Neural cell (in vitro differentiated cells): ENCODE data around the gene SAV1.

Source experiments
- CTCF ChIP-seq: fragments of 450-650 bp; IDR thresholded peaks from 2 replicates; pipeline ENCODE4 v1.5.1; 2014; ENCODE audit warnings: antibody characterized with exemption, mild to moderate bottlenecking, moderate library complexity; ENCODE audit not compliant: poor library complexity, severe bottlenecking
- EP300 ChIP-seq: fragments of 450-650 bp; conservative IDR thresholded peaks from 2 replicates; pipeline ENCODE4 v1.6.1; 2014; ENCODE audit warnings: antibody characterized with exemption, mild to moderate bottlenecking, moderate library complexity; ENCODE audit not compliant: poor library complexity, severe bottlenecking
- EZH2 ChIP-seq: fragments of 200-600, 300-800 bp; shearing (Covaris generic), sonication (generic); IDR thresholded peaks from 2 replicates; pipeline ENCODE4 v1.6.1; 2014; ENCODE audit warnings: antibody characterized with exemption, low read length, borderline replicate concordance, mild to moderate bottlenecking; ENCODE audit not compliant: insufficient read depth, poor library complexity, severe bottlenecking
- MXI1 ChIP-seq: fragments of 450-650 bp; conservative IDR thresholded peaks from 2 replicates; pipeline ENCODE4 v1.6.1; 2014; ENCODE audit warnings: antibody characterized with exemption, mild to moderate bottlenecking; ENCODE audit not compliant: poor library complexity, severe bottlenecking
- POLR2AphosphoS5 ChIP-seq: IDR thresholded peaks from 2 replicates; pipeline ENCODE4 v1.6.1; 2012
- RAD21 ChIP-seq: fragments of 450-650 bp; conservative IDR thresholded peaks from 2 replicates; pipeline ENCODE4 v1.6.1; 2014; ENCODE audit warnings: antibody characterized with exemption, mild to moderate bottlenecking, moderate library complexity
- REST ChIP-seq: IDR thresholded peaks from 2 replicates; pipeline ENCODE4 v1.6.1; 2012; ENCODE audit warnings: borderline replicate concordance
- SMC3 ChIP-seq: fragments of 450-650 bp; conservative IDR thresholded peaks from 2 replicates; pipeline ENCODE4 v1.6.1; 2014; ENCODE audit warnings: antibody characterized with exemption, mild to moderate bottlenecking, moderate library complexity; ENCODE audit not compliant: poor library complexity

- TF ChIP-seq EZH2: no peak
- no peak for TF ChIP-seq CTCF
- TF ChIP-seq RAD21: no peak
- no peak for TF ChIP-seq SMC3
- TF ChIP-seq POLR2AphosphoS5: no peak
- TF ChIP-seq REST: no peak
- TF ChIP-seq EP300: no peak
- no peak for TF ChIP-seq MXI1
Observed at GRCh38 chr14:50600849-50601248, 67.3 kb downstream of the SAV1 start.
